SH-SY5Y (cell line): ENCODE data around the gene BLOC1S3.

Source experiments
- GATA2 ChIP-seq: IDR thresholded peaks from 2 replicates; pipeline ENCODE4 v1.6.1; 2011; ENCODE audit warnings: mild to moderate bottlenecking, low read depth, low read length
- GATA3 ChIP-seq: IDR thresholded peaks from 2 replicates; pipeline ENCODE4 v1.6.1; 2011; ENCODE audit warnings: low read depth, mild to moderate bottlenecking, low read length, moderate library complexity

GRCh38 chr19:45163751-45164460 lies 14.7 kb upstream of the BLOC1S3 start:
- no peak for TF ChIP-seq GATA3
- TF ChIP-seq GATA2: no peak
